SKM-1 treated with dmso at 0.1 percent for 144 hours (cell line): ENCODE results near the gene GEMIN5.
"Not testable (repeated sequence)": the region's sequence is repeated elsewhere in the genome, so short reads cannot be mapped to it uniquely, and the experiment has no call there.

Experiments used
- DNase-seq: peaks from one replicate; lab custom pipeline; 2025; ENCODE audit not compliant: unreplicated experiment; lab: John Stamatoyannopoulos, UW

GEMIN5 gene

DNA sequence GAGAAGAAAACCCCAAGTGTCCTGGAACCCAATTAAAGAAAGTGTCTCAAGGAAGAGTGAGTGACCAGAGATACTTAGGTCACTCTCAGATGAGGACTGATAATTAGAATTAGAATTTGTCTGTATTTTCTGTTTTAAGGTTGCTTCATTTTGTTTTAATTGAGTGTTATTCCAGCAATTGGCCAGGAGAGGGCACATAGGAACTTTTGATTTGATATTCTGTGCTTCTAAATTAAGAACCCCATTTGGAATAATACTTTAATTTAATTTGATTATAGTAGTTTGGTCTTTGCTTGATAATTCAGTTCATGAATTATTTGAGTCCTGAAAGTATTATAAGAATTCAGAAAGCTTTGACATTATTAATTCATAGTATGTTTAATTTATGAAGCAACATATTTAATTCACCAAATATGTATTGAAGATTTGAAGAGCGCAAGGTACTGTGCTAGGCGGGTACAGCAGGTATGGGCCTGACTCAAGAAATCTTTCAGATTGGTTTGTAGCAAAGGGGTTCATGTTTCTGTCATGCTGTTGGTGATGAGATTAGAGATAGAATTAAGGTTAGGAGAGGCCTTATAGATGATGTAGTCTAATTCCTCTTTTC lies 7.8 kb upstream of the GEMIN5 start:
- peak; percentile 32 for DNase-seq

DNA sequence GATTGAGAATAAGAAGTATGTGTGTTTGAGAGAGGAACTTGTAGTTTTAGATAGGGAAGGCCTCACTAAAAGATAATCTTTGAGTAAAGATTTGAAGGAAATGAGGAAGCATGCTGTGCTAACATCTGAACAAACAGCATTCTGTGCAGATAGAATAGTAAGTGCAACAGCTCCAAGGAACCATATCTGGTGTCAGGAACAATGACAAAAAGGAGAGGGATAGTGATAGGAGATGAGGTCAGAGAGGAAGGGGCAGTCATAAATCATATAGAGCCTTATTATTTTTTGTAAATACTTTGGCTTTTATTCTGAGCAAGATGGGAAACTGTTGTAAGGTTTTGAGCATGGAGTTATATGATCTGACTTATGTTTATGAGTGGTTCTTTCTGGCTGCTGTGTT lies 6.7 kb upstream of the GEMIN5 start:
- DNase-seq, result no peak

DNA sequence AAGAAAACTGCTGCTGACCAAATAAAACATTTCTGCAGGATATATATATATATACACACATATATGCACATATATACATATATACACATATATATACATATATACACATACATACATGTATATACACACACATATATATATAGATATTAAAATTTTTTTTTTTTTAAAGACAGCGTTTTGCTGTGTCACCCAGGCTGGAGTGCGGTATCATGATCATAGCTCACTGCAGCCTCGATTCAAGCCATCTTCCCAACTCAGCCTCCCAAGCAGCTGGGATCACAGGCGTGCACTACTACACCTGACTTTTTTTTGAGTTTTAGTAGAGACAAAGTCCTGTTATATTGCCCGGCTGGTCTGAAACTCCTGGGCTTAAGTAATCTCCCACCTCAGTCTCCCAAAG lies 5.5 kb upstream of the GEMIN5 start:
- no peak for DNase-seq

DNA sequence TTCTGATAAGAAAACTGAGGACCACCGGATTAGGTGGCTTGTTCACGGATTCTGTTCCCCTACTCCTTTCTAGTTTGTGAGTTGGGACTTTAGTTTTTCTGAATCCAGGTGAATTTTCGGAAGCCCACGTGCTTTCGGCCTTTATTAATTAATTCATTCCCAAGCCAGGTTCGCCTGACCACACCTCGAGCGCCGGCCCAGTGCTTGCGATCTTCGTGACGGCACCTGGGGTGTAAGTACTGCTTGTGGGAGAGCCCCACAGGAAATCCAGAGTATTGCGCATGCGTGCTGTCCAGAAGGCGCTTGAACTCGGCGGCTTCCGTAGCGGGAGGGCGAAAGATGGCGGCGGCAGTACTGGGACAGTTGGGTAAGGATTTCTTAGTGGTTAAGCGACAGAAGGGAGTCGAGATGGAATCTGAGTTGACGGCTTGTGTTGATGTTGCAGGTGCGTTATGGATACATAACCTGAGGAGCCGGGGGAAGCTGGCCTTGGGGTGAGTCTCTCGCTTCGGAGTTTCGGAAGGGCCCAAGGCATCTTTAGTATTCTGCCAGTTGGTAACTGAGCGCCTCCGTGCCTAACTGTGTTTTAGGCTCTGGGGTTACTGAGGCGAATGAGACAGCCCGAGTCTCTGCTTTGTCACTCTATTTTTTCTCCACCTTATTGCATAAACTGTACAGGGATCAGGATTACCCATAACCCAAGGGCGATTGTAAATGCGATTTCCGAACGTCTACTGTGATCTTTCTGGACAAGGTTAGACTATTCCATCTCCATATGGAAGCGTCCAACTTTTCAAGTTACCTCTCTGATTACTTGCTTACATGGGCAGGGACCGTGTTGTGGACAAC lies 3.0 kb upstream of the GEMIN5 start, which contains the start of gene MRPL22:
MRPL22 (plus strand) TSS at position 302 of the 849 bp plus-strand sequence; CDS start at position 340, 38 bp downstream.
- peak; percentile 82 for DNase-seq

DNA sequence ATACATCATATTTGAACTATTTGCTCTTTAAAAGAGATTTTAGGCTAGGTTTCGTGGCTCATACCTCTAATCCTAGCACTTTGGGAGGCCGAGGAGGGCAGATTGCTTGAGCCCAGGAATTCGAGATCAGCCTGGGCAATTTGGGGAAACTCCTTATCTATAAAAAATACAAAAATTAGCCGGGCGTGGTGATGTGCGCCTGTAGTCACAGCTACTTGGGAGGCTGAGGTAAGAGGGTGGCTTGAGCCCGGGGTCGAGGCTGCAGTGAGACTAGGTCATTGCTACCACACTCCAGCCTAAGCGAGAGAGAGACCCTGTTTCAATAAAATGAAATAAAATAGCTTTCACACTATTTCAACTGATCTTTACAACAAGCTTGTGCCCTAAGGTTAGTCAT lies 2.4 kb upstream of the GEMIN5 start:
- no peak for DNase-seq

DNA sequence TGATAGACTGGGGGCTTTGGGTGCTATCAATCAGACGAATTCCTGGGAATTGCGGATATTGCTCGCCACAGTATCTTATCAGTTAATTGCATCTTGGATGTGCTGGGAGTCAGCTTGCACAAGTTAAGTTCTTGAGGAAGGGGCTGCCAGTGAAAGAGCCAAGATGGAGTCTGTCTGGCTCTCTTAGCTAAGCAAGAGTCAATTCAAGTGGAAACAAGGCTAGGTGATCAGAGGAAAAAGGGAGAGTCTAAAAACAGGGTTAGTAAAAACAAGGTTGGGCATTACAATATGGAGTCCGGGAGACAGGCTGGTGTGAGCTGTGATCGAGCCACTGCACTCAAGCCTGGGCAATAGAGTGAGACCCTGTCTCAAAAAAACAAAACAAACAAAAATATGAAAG lies 1.4 kb upstream of the GEMIN5 start:
- not testable (repeated sequence) for DNase-seq

DNA sequence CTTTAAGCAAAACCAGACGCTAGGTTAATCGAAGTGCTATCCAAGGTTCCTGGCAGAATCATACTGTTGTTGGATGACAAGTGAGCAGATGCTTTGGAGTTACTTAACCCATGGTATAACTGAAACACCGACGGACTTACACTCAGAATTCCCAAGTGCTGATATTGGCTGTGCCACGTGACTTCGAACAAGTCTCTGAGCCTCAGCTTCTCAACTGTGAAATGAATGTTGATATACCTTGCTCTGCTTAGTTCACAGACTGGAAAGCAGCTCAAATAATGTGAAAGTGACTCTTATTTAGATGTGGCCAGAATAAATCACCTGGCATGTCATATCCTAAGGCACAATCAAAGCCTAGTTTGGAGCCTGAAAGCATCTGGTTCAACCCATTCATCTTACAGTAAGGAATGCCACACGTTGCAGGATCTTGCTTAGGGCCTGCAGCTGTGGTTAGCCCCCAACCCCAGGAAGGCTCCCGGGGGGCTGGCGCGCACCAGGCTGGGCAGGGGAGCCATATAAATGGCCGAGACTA lies 759 bp downstream of the GEMIN5 start:
- no peak for DNase-seq

DNA sequence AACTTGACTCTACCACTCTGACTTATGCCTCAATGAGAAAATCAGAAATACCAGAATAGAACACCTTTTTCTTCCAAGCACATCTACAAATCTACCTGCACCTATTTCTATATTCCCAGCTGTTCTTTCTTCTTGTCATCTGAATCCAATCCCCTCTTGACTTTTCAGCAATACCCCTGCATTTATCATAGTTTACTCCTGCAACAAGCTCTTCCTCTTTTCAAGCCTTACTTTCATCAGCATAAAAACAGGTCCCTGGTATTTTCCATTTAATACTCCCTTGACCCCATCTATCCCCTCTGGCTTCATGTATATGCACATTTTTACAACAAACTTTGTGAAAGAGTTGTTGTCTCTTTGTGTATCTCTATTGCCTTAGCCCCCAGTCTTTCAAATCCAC lies 3.1 kb downstream of the GEMIN5 start:
- no peak for DNase-seq

DNA sequence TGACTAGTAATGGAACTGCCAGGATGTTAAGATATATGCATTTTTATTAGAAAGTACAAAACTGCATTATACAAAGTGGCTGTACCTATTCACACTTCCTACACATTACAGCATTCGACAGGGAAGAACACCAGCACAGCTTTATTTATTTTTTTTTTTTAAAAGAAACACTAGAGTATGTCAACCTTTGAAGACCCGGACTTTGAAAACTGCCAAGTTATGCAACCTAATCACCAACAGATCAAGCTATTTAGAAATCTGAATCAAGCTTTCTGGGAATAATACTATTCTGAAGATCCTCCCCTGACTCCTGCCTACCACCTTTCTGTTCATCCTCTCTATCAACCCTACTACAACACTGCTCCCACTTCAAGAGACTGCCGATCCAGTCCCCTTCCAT lies 4.5 kb downstream of the GEMIN5 start:
- DNase-seq, result no peak

DNA sequence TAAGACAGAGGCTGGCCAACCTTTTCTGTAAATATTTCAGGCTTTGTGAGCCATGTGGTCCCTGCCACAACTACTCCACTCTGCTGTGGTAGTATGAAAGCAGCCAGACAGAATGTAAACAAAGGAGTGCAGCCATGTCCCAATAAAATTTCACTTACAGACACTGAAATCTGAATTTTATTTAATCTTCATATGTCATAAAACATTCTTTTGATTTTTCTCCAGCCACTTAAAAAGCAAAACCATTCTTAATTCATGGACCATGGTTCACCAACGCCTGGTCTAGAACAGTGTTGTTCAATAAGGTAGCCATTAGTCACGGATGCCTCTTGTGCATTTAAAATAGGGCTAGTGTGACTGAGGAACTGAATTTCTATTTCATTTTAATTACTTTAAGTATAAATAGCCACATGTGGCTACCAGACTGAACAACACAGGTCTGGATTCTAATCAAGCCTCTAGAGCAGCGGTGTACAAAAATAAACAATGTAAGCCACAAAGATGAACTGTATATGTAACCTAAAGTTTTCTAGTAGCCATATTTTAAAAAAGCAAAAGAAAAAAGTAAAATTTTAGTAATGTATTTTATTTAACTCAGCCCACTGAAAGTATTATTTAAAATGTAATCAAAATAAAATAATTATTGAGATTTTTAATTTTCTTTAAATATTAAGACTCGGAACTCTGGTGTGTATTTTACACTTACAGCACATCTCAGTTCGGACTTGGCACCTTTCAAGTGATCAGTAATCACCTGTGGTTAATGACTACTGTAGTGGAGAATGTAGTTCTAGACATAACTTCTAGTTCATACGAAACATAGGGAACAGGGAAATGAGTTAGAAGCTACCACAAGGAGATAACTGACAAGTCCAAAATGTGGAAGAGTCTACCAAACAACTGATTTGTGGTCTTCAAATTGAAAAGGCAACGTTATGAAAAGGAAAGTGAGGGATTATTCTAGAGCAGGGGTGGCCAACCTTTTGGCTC lies 14.3 kb downstream of the GEMIN5 start:
- no peak for DNase-seq

DNA sequence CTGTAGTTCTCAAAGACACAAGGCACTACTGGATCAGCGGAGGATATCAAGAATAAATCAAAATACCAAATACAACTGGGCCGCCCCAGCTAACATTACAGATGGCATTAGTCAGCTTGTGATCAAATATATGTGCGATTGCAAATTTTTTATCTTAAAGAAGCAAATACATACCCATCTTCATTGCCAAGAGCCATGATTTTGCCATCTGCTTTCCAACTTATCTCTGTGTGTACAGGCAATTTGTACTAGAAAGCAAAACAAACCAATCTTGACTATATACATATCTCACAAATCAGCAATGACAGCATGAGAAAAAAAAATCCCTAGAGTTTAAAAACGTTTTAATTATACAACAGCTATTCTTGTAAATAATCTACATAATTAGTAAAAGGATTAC lies 20.3 kb downstream of the GEMIN5 start:
- no peak for DNase-seq

DNA sequence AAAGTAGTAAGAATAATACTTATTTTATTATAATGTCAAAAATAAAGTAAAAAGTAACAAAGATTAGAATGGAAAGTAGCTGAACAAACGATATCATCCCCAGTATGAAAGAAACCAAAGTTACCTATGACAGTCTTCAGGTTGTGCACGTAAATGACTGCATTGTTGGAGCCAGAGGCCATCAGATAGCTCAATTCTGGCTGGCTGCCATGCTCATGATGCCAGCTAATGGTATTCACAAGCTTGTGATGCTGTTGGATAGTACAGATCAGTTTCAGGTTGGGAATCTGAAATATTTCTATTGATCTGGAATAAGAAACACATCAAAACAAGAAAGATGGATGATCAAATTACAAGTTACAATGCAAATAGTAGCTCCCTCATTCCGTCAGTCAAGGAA lies 21.1 kb downstream of the GEMIN5 start:
- DNase-seq, result no peak

DNA sequence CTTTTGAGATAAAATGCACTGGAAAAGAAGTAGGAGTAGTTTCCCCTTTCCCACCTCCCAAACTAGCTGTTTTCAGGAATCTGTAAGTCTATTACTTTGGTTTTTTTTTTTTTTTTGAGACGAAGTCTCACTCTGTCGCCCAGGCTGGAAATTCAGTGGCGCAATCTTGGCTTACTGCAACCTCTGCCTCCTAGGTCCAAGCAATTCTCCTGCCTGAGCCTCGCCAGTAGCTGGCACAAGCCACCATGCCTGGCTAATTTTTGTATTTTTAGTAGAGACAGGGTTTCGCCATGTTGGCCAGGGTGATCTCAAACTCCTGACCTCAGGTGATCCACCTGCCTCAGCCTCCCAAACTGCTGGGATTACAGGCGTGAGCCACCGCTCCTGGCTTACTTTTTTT lies 32.4 kb downstream of the GEMIN5 start:
- DNase-seq, result not testable (repeated sequence)

DNA sequence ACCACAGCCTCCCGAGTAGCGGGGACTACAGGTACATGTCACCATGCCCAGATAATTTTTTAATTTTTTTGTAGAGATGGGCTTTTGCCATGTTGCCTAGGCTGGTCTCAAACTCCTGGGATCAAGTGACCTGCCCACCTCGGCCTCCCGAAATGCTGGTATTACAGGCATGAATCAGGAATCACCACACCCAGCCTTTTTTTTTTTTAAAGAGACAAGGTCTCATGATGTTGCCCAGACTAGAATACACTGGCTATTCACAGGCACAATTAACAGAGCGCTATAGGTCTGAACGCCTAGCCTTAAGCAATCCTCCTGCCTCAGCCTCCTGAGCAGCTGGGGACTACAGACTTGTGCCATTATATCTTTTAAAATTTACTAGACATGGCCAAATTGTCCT lies 36.1 kb downstream of the GEMIN5 start:
- DNase-seq, result no peak

DNA sequence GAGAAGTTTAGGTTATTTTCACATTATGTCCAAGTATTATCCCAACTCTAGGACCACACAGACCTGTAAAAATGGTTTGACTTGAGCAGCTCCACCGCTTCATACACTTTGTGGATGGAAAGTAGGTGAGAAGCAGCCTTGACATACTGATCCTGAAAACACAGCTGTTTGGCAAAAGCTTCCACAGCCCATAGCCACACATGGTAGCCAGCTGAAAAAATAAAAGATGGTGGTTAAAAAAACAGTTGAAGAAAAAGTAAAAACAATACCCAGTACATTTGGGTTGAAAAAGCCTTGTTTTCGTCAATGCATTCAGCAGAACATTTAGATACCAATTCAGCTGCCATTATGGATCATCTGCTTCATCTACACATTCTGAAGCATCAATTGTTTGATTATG lies 36.7 kb downstream of the GEMIN5 start:
- DNase-seq, result no peak

DNA sequence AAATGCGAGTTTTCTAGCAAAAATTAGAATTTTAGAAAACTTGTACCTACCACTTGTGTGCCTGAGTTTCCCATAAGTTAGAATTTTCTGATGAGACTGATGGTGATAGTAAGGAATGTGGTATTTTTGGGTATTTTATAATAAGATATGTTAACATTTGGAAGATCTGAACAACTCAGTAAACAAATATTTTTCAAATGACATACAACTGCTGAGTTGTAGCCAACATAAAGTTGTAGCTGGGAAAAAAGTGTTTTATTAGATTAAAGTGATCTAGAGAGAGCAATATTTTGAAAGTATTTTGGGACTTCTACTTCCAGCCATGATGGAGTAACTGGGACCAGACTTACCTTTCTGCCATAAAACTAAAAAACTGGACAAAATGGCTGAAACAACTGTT lies 37.9 kb downstream of the GEMIN5 start:
- no peak for DNase-seq

DNA sequence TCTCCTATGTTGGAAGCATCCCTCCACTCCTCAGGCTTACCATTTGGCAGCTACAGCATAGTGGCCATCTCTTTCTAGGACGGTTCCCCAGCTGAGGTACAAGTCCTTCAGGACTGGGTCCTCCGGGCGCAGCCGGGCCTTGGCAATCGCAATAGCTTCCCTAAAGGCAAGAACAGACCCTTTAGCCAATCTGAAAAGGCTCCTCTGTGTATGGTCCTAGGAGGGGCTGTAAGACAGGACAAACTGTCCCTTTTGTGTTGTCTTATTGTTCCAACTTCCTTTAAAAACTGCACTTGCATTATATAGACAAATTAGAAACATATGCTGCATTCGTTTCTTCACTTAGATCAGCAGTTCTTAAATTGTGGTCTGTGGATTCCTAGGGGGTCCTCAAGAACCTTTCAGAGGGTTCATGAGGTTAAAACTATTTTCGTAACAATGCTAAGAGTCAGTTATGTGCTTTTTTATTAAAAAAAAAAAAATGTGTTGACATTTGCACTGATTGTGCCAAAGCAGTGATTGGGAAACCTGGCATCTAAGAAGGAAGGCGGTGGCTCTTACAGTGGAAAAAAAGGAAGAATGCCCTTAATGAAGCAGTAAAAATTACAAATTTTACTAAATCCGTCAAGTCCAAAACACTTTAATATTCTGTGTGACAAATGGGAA lies 38.7 kb downstream of the GEMIN5 start:
- no peak for DNase-seq

DNA sequence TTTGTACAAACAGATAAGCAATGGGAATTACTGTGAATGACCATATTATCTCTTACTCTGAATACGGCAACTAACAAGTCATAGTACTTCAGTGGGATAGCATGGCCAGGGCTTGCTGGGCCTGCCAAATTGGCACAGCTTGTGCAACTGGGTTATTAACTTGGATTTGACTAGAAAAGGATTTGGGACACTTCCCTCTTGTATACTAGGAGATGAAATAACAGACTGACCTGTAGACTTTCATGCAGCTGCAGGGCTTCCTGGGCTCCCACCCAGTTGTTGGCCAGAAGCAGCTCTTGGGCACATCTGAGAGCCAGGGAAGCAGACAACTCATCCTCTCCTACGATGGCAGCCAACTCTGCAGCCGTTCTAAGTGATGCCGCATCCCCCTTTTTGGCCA lies 39.8 kb downstream of the GEMIN5 start:
- DNase-seq, result no peak

DNA sequence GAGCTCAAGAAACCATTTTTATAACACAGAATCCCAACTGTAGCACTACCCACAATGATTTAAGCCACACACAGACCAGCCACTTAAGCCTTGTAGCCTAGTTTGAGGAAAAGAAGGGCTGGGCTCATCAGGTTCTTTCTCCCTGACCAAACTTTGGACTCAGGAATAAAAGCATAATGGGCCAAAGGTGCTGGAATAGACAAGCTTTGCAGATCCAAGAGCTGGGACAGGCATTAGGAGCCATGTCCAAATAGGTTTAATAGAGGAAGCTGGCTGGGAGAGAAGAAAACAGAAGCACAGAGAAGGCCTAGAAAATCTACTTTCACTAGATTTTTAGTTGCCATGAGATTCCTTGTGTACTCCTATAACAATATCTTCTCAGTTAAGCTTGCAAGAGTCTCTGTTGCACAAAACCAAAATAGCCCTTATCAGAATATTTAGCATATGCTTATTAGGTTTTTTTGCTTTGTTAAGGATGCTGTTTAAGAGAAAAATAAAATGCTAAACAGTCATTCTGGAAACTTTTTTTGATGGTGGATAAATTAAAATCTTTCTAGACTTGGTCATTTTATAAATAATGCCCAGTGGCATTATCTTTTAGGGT lies 41.3 kb downstream of the GEMIN5 start:
- DNase-seq, result no peak
